CD4-positive, CD25-positive, alpha-beta regulatory T cell (primary cell): Measurements from ENCODE around the gene PDIA5. TPM values are rescaled to one million over a fixed set of nuclear protein-coding genes. Genes with fewer than 3 reads are reported as not detected.
"Not testable (repeated sequence)": the region's sequence is repeated elsewhere in the genome, so short reads cannot be mapped to it uniquely, and the experiment has no call there.

ENCODE experiments used
- ATAC-seq, 2 donors: fragments of 150-1000 bp; cut with Tn5 transposase; one replicate each; pipeline ENCODE4 v1.10.0; 2021; ENCODE audit warnings: low read depth in 2 of 2, moderate number of reproducible peaks in 2 of 2, moderate library complexity in 1 of 2
- DNase-seq, 3 donors: peaks; one replicate each; pipeline versions ENCODE4 v3.0.0 to v3.0.0-alpha.2; 2012 to 2022; ENCODE audit warnings: mixed read lengths in 1 of 3
- H3K27ac ChIP-seq: one replicate; pipeline ENCODE4 v1.7.0; 2013; ENCODE audit warnings: mild to moderate bottlenecking, low read length; ENCODE audit not compliant: insufficient read depth, poor library complexity, severe bottlenecking
- H3K27me3 ChIP-seq: one replicate; pipeline ENCODE4 v1.7.0; 2013; ENCODE audit warnings: low read length; ENCODE audit not compliant: control insufficient read depth, insufficient read depth
- H3K36me3 ChIP-seq: one replicate; pipeline ENCODE4 v1.7.0; 2013; ENCODE audit warnings: mild to moderate bottlenecking, low read length, moderate library complexity; ENCODE audit not compliant: control insufficient read depth, insufficient read depth
- H3K4me1 ChIP-seq: 2 replicates; pipeline ENCODE4 v1.7.0; 2013; ENCODE audit warnings: mild to moderate bottlenecking, low read length; ENCODE audit not compliant: insufficient read depth, control insufficient read depth, poor library complexity, severe bottlenecking
- H3K4me3 ChIP-seq: one replicate; pipeline ENCODE4 v1.7.0; 2013; ENCODE audit warnings: low read depth, mild to moderate bottlenecking, low read length, moderate library complexity
- H3K9me3 ChIP-seq, 2 experiments: 1 replicate in 1 of 2; 2 replicates in 1 of 2; pipeline ENCODE4 v1.7.0; 2013; ENCODE audit warnings: low read length in 2 of 2, mild to moderate bottlenecking in 1 of 2, moderate library complexity in 1 of 2; ENCODE audit not compliant: control insufficient read depth in 2 of 2
- H3K27ac Mint-ChIP-seq, 3 donors: one replicate each; pipeline ENCODE4 v1.8.0; 2020 to 2022; ENCODE audit warnings: mild to moderate bottlenecking in 3 of 3, mixed read lengths in 3 of 3, moderate library complexity in 2 of 3
- H3K27me3 Mint-ChIP-seq: one replicate; pipeline ENCODE4 v1.8.0; 2022; ENCODE audit warnings: mild to moderate bottlenecking, mixed read lengths
- H3K36me3 Mint-ChIP-seq: one replicate; pipeline ENCODE4 v1.8.0; 2020; ENCODE audit warnings: mixed read lengths
- H3K4me1 Mint-ChIP-seq, 4 donors: one replicate each; pipeline ENCODE4 v1.8.0; 2020 to 2022; ENCODE audit warnings: mixed read lengths in 4 of 4, mild to moderate bottlenecking in 1 of 4
- H3K4me3 Mint-ChIP-seq, 4 donors: one replicate each; pipeline ENCODE4 v1.8.0; 2020 to 2022; ENCODE audit warnings: mild to moderate bottlenecking in 4 of 4, mixed read lengths in 4 of 4, moderate library complexity in 3 of 4
- H3K9me3 Mint-ChIP-seq, 7 donors: one replicate each; pipeline ENCODE4 v1.8.0; 2020 to 2022; ENCODE audit warnings: mixed read lengths in 7 of 7, mild to moderate bottlenecking in 3 of 7, moderate library complexity in 2 of 7
- polyA plus RNA-seq, 4 donors: library from polyadenylated mRNA; unstranded; fragments of 300-500 nt; fragmentation: Illumina TruSeq; gene quantifications; one replicate each; pipeline ENCODE4 v1.2.3, GENCODE V29; 2021
- total RNA-seq: library from RNA; stranded (reverse); gene quantifications from one replicate; pipeline ENCODE4 v1.2.3, GENCODE V29; 2022

The PDIA5 gene
- total and polyA plus RNA-seq, 5 donors from 2014 or later: 0.92 to 2.6 (median 1.3) TPM

DNA sequence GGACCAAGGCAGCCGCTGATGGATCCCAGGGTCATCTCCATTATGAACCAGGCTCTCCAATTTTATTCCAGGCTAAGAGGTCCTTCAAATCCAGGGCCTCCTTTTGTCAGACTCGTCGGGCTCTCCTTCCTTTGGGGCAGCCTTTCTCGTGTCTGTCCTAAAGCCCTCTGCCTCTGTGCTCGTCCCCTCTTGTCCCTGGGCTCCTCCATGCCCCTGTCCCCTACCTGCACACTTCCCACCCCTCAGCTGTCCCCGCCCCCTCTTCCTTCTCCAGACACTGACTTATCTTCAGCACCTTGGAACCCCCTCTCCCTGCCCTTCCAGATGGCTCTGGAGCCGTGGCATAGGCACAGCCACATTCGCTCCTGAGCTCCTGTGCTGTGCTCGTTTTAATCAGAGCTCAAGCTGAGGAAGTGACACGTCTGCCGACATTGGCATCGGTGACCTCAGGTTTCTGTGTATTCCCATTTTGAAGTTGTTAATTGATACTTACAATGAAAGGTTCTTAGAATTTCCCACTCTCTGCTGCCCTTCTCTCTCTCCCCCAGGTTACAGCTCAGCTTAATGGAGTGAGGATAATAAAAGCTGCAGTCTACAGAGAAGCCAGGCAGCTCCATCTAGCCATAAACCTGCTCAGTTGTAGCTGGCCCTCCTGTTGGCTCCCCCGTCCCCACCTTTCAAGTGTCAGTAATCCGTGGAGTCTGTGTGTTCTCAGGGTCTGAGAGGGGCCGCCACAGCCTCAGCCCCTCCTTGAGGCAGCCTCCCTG is 83.8 kb downstream of the PDIA5 start:
- Mint-ChIP-seq H3K27me3 (no peaks in the 10 kb centered on the region), H3K4me3 (no peak overlapping the region), H3K9me3 (peaks cover 0 to 7% (median 0%) of the 10 kb centered on the region in 7 donors), H3K4me1 (peaks cover 0 to 3% (median under 1%) of the 10 kb centered on the region in 4 donors), H3K27ac (peak overlapping the region in 1 of 3 donors; percentile 75), H3K36me3 (peaks cover 4% of the 10 kb centered on the region)
- no peaks in the 10 kb centered on the region for H3K4me1 ChIP-seq
- H3K27ac ChIP-seq: peak overlapping the region; percentile 63
- no peaks in the 10 kb centered on the region for H3K27me3 ChIP-seq
- H3K9me3 ChIP-seq: peaks cover 0 to 6% of the 10 kb centered on the region in 2 experiments
- DNase-seq (no peak), ATAC-seq (no peak)
- no peak overlapping the region for H3K4me3 ChIP-seq
- no peaks in the 10 kb centered on the region for H3K36me3 ChIP-seq

DNA sequence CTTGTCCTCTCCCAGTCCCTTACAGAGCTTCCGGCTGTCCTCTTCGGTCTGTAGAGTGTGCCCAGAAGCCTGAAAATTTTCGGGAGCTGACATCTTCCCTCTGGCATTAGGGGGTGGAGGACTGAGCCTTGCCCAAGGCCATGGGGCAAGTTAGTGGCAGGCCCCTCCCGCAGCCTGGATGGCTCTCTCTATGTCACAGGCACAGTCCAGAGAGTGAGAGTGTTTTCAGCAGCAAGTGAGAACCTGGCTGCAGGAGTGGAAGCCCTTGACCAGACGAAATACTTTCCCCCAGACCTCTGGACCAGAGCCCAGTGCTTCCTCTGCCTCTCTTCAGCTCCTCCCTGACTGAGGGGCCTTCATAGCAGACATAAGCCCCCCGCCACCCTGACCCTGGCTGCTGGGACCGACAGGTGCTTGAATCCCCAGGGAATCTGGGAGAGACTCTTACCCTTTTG is 84.5 kb downstream of the PDIA5 start:
- no peaks in the 10 kb centered on the region for H3K36me3 ChIP-seq
- Mint-ChIP-seq H3K36me3 (peaks cover 4% of the 10 kb centered on the region), H3K4me3 (no peak overlapping the region), H3K9me3 (peaks cover 0 to 7% (median 0%) of the 10 kb centered on the region in 7 donors), H3K27me3 (no peaks in the 10 kb centered on the region), H3K4me1 (peaks cover 0 to 3% (median under 1%) of the 10 kb centered on the region in 4 donors), H3K27ac (peak overlapping the region in 1 of 3 donors; percentile 75)
- H3K9me3 ChIP-seq: peaks cover 0 to 6% of the 10 kb centered on the region in 2 experiments
- H3K27me3 ChIP-seq: no peaks in the 10 kb centered on the region
- no peak for DNase-seq
- no peak for ATAC-seq
- peak overlapping the region; percentile 63 for H3K27ac ChIP-seq
- H3K4me1 ChIP-seq: no peaks in the 10 kb centered on the region
- H3K4me3 ChIP-seq: no peak overlapping the region

DNA sequence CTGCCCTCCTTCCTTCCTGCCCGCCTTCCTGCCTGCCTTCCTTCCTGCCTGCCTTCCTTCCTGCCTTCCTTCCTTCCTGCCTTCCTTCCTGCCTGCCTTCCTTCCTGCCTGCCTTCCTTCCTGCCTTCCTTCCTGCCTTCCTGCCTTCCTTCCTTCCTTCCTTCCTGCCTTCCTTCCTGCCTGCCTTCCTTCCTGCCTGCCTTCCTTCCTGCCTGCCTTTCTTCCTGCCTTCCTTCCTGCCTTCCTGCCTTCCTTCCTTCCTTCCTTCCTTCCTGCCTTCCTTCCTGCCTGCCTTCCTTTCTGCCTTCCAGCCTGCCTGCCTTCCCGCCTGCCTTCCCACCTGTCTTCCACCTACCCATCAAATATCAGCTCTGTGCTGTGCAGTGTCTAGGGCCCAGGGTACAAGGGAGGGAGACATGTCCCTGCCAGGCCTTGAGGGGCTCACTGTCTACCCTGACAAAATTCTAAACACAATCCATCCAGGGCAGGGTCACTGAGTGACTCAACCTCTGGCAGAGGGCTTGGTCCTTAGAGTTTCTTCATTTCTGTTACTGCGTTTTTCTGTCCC is 85.1 kb downstream of the PDIA5 start:
- peak overlapping the region; percentile 63 for H3K27ac ChIP-seq
- H3K4me3 ChIP-seq, H3K9me3 ChIP-seq, H3K36me3 Mint-ChIP-seq, H3K4me1 ChIP-seq, H3K36me3 ChIP-seq, H3K27me3 Mint-ChIP-seq, H3K27me3 ChIP-seq, H3K4me3 Mint-ChIP-seq, ATAC-seq, H3K9me3 Mint-ChIP-seq, H3K4me1 Mint-ChIP-seq, DNase-seq: not testable (repeated sequence)
- H3K27ac Mint-ChIP-seq: peak overlapping the region in 1 of 3 donors; percentile 63

DNA sequence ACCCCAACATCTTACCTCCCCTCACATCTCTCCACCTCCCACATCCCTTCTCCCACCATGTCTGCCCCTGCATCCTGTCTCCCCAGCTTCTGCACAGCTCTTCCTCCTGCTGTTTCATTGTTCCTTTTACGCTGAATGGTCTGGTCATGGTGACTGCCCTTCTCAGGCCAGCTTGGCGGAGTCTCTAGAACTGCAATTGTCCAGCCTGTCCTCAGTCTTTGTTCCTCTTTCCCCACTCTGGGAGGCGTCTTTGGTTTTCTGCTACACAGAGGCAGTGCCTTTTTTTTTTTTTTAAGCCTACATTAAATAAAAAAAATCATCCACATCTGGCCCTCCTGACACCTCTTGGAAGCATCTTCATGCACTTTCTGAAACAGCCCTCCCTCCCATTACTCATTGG is 85.9 kb downstream of the PDIA5 start:
- Mint-ChIP-seq H3K27ac (peak overlapping the region in 1 of 3 donors; percentile 53), H3K4me1 (peaks cover 0 to 3% (median under 1%) of the 10 kb centered on the region in 4 donors), H3K9me3 (peaks cover 0 to 7% (median 0%) of the 10 kb centered on the region in 7 donors), H3K4me3 (peak overlapping the region in 1 of 4 donors; percentile 27), H3K36me3 (peaks cover 4% of the 10 kb centered on the region), H3K27me3 (no peaks in the 10 kb centered on the region)
- no peak overlapping the region for H3K4me3 ChIP-seq
- H3K4me1 ChIP-seq: no peaks in the 10 kb centered on the region
- H3K36me3 ChIP-seq: no peaks in the 10 kb centered on the region
- ATAC-seq (no peak), DNase-seq (no peak)
- H3K9me3 ChIP-seq: peaks cover 0 to 6% of the 10 kb centered on the region in 2 experiments
- H3K27ac ChIP-seq: peak overlapping the region; percentile 63
- no peaks in the 10 kb centered on the region for H3K27me3 ChIP-seq

DNA sequence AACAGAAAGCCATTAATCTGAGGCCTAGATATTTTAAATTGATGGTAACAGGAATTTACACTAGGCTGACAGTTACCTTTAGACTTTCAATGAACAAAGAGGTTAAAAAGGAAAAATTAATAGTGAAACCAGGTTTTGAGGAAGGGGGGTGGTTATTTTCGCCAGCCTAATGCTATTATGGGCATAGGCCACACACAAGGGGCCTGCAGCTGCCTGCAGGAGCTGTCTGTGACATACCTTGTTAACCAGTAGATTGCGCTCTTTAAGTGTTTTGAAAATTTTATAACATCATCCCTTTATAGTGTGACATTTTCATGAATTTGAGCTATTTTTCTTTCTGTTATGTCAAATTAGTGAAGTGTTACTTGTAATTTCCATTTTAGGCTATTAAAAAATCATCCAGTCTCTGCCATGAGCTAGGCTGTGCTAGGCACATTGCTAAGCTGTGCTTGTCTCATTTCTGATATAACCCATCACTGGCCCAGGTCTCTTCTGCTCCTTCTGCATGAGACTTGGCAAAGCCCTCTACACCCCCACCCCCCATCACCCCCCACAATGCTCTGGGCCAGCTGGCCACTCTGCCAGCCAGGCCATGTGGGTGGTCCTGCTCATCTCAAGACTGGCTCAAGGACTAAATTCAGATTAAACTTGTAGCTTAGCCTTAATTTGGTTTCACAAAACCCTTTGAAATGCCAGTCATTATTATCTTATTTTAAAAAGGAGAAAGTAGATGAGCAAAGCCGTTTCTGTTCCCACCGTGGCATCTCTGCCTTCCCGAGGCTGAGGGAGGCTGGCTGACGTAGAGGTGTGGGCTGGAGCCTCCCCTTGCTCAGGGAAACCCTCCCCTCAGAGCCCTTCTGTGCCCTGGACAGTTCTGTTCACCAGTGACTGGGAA is 86.5 kb downstream of the PDIA5 start:
- Histone ChIP-seq H3K36me3 (no peaks in the 10 kb centered on the region), H3K9me3 (peaks cover 0 to 6% of the 10 kb centered on the region in 2 experiments), H3K27me3 (no peaks in the 10 kb centered on the region), H3K4me3 (no peak overlapping the region), H3K4me1 (no peaks in the 10 kb centered on the region), H3K27ac (no peak overlapping the region)
- Mint-ChIP-seq H3K36me3 (peaks cover 4% of the 10 kb centered on the region), H3K4me1 (peaks cover 0 to 3% (median under 1%) of the 10 kb centered on the region in 4 donors), H3K27me3 (no peaks in the 10 kb centered on the region), H3K4me3 (peak overlapping the region in 1 of 4 donors; percentile 27), H3K27ac (peak overlapping the region in 1 of 3 donors; percentile 53), H3K9me3 (peaks cover 0 to 7% (median 0%) of the 10 kb centered on the region in 7 donors)
- ATAC-seq: no peak
- DNase-seq: no peak

DNA sequence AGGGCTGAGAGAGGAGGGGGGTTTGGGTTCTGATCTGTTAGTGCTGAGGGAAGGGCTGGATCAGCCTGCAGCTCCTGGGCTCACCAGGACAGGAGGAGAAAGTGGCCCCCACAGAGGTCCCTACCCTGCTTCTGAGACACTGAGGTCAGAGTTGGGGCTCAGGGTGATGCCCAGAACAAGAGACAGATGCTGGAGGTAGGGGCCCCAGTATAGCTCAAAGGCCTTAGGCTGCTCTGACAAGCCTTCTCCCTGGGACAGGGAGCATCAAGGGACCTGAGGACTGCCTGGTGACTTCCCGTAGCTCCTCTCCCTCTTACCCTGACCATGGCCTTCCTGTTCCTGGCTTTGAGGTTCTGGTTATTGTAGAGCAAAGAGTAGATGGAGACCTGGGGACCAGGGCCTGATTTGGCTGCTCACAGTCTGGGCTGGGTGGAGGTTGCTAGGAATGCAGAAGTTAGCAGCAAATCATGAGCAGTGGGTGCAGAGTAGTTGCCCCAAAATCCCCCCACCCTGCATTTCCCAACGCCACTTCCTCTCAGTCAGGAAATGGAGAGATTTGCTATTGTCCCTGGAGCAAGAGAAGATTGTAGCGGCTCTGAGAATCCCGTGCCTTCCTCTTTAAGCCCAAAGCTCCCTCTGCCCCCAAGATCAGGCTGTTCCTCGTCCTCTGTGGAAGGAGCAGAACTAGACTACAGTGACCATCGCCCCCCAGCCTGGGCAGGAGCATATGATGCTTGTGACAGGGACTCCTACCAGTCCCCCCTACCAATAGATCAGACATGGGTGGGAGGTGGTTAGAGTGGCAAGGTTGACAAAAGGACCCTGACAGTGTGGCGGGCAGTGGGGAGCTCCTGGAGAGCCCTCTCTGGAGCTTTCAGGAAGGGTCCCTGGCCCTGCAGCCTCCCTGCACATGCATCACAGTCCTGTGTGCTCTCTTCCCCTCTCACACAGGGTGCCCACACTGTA is 87.5 kb downstream of the PDIA5 start:
- Mint-ChIP-seq H3K27ac (no peak overlapping the region), H3K36me3 (no peaks in the 10 kb centered on the region), H3K9me3 (peaks cover 0 to 5% (median 0%) of the 10 kb centered on the region in 7 donors), H3K4me3 (no peak overlapping the region), H3K4me1 (peaks cover 0 to 2% (median 0%) of the 10 kb centered on the region in 4 donors), H3K27me3 (no peaks in the 10 kb centered on the region)
- Histone ChIP-seq H3K4me1 (no peaks in the 10 kb centered on the region), H3K4me3 (no peak overlapping the region), H3K27ac (no peak overlapping the region), H3K9me3 (peaks cover 0 to 6% of the 10 kb centered on the region in 2 experiments), H3K27me3 (no peaks in the 10 kb centered on the region), H3K36me3 (no peaks in the 10 kb centered on the region)
- DNase-seq: no peak
- no peak for ATAC-seq
